HUDEP-2 (cell line): ENCODE data around the gene NELFA.

Source experiments
- DNase-seq, 76 experiments: peaks; one replicate each; lab custom pipeline; 2025; ENCODE audit not compliant: unreplicated experiment in 76 of 76; lab: John Stamatoyannopoulos, UW

Gene NELFA

GRCh38 chr4:1983846-1984405, 24.8 kb downstream of the NELFA start:
- no peak for DNase-seq

GRCh38 chr4:1983053-1983845, 25.5 kb downstream of the NELFA start:
- no peak for DNase-seq

DNA sequence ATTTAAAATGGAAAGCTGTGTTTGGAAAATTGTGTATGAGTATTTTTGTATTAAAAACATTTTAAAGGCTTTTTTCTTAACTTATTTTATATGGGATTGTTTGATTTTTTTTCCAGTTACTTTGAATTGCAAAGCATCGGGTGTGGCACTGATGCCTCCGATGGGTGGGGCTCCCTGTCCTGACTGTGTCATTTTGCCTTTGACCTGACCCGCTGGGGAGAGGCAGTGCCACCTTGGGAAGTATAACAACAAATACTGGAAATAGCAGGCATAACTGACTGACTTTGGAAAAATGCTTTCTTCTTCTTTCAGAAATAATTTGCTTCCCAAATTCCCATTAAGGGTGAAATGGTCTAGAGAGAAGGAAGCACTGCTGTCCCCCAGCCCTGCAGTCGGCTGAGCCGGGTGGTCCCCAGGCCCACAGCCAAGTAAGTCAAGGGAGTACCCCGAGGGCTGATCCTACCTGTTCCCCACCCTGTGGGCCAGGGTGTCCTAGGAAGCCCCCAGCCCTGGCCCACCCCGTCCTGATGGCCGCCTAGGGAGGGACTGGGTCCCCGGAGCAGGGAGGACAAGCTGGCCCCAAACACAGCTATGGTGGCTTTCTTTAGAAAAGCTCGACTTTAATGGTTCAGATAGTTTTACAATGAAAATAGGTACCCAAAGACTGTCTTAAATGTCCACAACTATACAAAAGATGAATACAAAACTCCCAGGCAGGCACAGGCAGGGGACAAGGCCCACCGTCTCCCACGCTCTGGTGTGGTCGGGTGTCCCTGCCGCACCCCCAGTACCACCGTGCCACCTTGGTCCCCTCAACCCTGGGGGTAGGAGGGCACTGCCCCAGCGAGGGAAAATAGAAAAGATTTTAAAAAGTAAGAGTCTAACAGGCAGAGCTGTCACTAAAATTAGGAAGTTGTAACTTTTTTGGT, 26.4 kb downstream of the NELFA start:
- DNase-seq, result peak in 15 of 76 experiments; percentile 5 to 50 (median 17)

GRCh38 chr4:1981251-1982058, 27.3 kb downstream of the NELFA start:
- DNase-seq, result peak in 41 of 76 experiments; percentile 1 to 47 (median 20)

DNA sequence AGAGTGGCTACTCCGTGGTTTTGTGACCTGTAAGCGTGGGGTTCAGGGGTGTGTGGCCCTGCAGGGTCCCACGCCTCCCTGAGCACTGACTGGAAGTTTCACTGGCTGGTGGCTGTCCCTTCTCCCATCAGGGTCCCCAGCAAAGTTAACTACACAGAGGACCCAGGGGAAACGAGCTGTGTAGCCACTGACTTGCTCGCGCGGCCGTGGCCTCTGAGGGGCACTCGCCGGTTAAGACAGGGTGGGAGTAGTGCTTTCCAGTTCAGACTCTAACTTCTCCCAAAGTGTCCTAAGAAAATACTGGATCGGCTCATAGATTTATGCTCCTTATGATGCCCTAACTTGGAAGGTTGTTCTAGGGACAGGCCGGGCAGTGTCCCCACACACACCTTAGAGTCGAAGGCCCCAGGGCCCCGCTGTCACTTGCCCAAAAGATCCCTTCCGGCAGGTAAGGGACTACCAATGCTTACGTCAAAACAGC, 28.2 kb downstream of the NELFA start:
- no peak for DNase-seq

DNA sequence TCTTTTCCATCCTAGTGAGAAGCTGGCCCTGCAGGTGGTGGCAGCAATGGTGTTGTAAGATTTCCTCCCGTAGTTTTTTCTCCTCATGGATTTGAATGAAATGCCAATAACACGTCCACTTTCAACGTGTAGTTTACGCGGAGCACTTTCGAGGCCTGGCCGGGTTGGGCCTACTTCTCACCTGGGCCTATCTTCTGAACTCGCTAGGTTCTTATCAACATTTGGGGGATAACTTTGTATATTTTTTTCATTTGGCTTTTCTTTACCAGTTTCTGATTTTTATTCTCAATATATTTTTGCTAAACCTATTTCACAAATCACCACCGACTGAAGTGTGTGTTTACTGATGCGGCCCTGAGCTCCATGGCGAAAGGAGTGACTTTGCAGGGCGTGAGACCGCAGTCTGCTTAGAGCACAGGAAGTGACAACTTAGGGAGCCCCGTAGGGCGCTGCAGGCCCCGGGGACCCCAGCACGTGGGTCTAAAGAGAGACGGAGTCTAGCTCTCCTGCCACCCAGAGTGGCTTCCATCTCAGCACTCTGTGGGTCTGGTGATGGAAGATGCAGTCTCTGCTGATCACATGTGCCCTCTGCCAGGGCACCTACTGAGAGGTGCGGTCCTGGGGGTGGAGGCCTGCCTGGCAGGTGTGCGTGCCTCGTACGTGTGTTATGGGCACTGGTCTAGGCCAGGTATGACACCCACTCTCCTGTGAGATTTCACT, 29.1 kb downstream of the NELFA start:
- DNase-seq, result peak in 1 of 76 experiments; percentile 3

DNA sequence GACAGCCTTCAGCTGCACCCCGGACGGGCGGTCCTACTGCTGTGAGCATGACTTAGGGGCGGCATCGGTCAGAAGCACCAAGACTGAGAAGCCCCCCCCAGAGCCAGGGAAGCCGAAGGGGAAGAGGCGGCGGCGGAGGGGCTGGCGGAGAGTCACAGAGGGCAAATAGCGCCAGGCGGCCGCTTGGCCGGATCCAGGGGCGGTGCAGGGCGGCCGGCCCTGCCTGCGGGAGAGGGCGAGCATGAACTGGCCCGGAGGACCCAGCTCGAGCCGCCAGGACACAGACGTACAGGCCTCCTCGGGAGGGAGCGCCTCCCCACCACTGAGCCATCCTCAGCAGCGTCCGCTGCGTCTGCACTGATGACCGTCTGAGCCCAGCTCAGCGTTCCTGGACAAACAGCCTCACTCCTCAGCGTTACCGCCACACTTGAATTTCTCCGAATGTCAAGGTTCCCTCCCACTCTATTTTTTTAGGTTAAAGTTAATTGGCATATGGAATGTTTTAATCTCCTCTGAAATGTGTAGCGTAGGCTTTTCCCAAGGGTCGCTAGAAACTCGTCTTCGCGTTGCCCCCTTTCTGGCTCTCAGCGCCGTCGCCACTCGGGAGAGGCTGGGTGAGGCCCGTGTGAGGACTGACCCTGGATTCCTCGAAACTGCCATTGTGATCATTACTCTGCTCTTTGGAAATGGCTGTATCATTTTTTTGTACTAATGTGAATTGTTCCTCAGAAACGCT, 29.9 kb downstream of the NELFA start:
- DNase-seq, result no peak

DNA sequence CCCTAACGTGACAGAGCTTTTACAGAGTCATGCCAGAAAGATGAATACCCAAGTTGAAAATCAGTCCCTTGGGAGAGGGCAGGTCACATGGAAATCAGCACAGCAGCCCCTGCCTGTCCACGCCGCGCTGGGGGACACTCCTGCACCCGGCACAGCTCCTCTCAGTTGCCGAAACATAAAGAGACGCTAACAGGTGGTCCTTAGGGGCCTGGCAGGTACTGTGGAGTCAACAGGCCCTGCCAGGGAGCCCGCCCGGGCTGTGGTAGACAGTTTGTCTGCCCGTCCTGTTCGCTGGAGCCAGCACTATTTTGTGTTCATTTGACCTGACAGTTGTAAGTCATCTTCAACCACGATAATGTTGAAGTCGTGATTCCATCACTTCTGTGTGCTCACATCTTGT, 30.5 kb downstream of the NELFA start:
- no peak for DNase-seq

DNA sequence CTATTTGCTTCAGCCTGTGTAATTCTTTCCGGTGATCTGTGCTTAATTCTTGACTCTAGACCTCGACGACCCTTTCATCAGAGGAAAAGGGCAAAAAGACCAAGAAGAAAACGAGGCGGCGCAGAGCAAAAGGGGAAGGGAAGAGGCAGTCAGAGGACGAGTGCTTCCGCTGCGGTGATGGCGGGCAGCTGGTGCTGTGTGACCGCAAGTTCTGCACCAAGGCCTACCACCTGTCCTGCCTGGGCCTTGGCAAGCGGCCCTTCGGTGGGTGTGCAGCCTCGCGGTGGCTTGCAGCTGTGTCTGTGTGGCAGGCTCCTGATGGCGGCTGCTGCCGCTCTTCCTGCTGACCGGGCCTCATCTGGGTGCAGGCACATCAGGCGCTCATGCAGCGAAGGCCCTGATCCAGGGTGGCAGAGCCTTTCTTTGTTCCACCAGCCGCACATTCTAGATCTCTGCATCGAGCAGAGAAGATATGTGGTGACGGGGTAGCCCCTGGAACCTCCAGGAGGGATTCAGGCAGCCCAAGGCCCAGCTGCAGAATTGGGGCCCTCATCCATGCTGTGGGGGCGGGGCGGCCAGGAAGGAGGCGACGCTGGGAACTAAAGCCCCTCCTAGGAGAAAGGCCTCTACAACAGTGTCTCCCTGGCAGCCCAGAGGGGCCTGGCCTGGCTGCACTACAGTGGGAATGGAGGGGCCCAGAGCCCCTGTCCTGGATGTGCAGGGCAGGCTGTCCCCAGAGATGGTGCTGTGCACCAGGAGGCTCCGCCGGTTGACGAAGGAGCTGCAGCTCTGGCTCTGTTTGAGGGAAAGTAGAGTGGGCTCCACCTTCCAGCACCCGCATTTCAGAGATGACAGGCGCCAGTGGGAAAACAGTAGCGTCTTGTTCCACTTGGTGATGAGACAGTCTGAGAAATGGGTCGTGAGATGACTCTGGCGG, 32.1 kb downstream of the NELFA start:
- no peak for DNase-seq

GRCh38 chr4:1975880-1976279, 32.9 kb downstream of the NELFA start:
- DNase-seq, result no peak

GRCh38 chr4:1975391-1975801, 33.4 kb downstream of the NELFA start:
- no peak for DNase-seq

DNA sequence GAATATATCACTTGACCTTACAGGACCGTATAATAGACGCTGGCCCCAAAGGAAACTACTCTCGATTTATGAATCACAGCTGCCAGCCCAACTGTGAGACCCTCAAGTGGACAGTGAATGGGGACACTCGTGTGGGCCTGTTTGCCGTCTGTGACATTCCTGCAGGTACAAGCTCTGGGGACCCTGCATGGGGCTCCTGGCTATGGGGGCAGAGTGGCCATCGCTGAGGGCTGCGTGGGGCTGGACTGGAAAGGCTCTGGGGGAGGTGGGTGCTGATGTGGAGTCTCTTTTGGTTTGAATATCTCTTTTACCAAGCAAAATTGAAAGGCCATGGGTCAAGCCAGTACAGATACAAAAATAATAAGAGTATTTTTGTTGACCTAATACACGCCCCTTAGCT, 33.9 kb downstream of the NELFA start:
- DNase-seq, result no peak

GRCh38 chr4:1973661-1974060, 35.1 kb downstream of the NELFA start:
- no peak for DNase-seq

- no peak for DNase-seq
Measured at GRCh38 chr4:1973218-1973617, 35.6 kb downstream of the NELFA start.

- no peak for DNase-seq
Measured at GRCh38 chr4:1972414-1972813, 36.4 kb downstream of the NELFA start.

GRCh38 chr4:1971456-1972200, 37.1 kb downstream of the NELFA start:
- DNase-seq, result no peak

DNA sequence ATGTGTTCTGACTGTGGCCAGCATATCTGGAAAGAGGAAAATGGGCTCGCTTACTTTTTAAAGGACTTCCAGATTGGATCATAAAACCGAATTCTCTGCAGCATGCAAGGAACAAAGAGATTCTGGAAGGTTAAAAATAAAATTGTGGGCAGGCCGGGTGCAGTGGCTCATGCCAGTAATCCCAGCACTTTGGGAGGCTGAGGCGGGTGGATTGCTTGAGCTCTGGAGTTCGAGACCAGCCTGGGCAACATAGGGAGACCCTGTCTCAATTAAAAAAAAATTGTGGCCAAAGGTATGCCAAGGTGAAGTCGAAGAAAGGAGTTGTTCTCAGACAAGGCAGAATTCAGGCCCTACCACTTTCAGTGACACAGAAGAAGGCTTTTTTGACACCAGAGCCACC, 37.8 kb downstream of the NELFA start:
- DNase-seq, result no peak
